Spleen (tissue), 11 donors: Measurements from ENCODE around the gene GLDN. TPM values are rescaled to one million over a fixed set of nuclear protein-coding genes. Genes with fewer than 3 reads are reported as not detected.

Experiments used
- DNase-seq: peaks from one replicate; pipeline ENCODE4 v3.0.0-alpha.2; 2020
- H3K27ac ChIP-seq, 8 donors: fragments of 200-600 bp; sonication (generic) in 7 of 8; 1 replicate in 4 of 8; 2 replicates in 4 of 8; pipeline versions ENCODE4 v1.5.0 to v1.8.0; 2016 to 2021; ENCODE audit warnings: inconsistent platforms in 4 of 8, mild to moderate bottlenecking in 4 of 8, moderate library complexity in 1 of 8
- H3K27me3 ChIP-seq, 7 donors: fragments of 200-600 bp; sonication (generic) in 6 of 7; replicated peaks in 1 of 7; 1 replicate in 4 of 7; 2 replicates in 3 of 7; pipeline versions ENCODE4 v1.5.0 to v1.8.0; 2016 to 2021; ENCODE audit warnings: inconsistent platforms in 3 of 7, mild to moderate bottlenecking in 1 of 7
- H3K36me3 ChIP-seq, 6 donors: fragments of 200-600 bp; sonication (generic) in 5 of 6; 1 replicate in 4 of 6; 2 replicates in 2 of 6; pipeline versions ENCODE4 v1.5.0 to v1.8.0; 2016 to 2021; ENCODE audit warnings: inconsistent platforms in 2 of 6
- H3K4me1 ChIP-seq, 6 donors: fragments of 200-600 bp; sonication (generic) in 5 of 6; 1 replicate in 3 of 6; 2 replicates in 3 of 6; pipeline versions ENCODE4 v1.5.0 to v1.8.0; 2016 to 2021; ENCODE audit warnings: inconsistent platforms in 3 of 6
- H3K4me3 ChIP-seq, 8 donors: fragments of 200-600 bp; sonication (generic) in 7 of 8; 1 replicate in 4 of 8; 2 replicates in 4 of 8; pipeline versions ENCODE4 v1.5.0 to v1.8.0; 2016 to 2021; ENCODE audit warnings: inconsistent platforms in 4 of 8, mild to moderate bottlenecking in 4 of 8, moderate library complexity in 2 of 8
- H3K9me3 ChIP-seq, 8 donors: fragments of 200-600 bp; sonication (generic) in 7 of 8; 1 replicate in 4 of 8; 2 replicates in 4 of 8; pipeline versions ENCODE4 v1.5.0 to v1.8.0; 2016 to 2021; ENCODE audit warnings: inconsistent platforms in 4 of 8
- CTCF ChIP-seq, 11 experiments: fragments of 200-600 bp in 7 of 11; fragments of 450-650 bp in 4 of 11; sonication (generic) in 4 of 11; IDR thresholded peaks in 8 of 11; conservative IDR thresholded peaks in 3 of 11; 1 replicate in 7 of 11; 2 replicates in 4 of 11; pipeline versions ENCODE4 v1.4.0 to v1.8.0; 2016 to 2021; ENCODE audit warnings: antibody characterized with exemption in 11 of 11, inconsistent platforms in 4 of 11, mild to moderate bottlenecking in 1 of 11
- POLR2A ChIP-seq, 3 donors: fragments of 450-650 bp; IDR thresholded peaks; one replicate each; pipeline ENCODE4 v1.5.1; 2017; ENCODE audit warnings: antibody characterized with exemption in 3 of 3, mild to moderate bottlenecking in 1 of 3
- POLR2AphosphoS5 ChIP-seq, 3 donors: sonication (generic); formaldehyde crosslinking; IDR thresholded peaks; one replicate each; pipeline ENCODE4 v1.5.1; 2017; ENCODE audit warnings: antibody characterized with exemption in 3 of 3
- WGBS, 5 donors: extraction: QIAGEN DNeasy Blood & Tissue Kit in 3 of 5; methylation state at CpG; one replicate each; pipeline versions ENCODE4 v1.1.5 to v1.1.7; 2013 to 2018; 5-methylcytosine and 5-hydroxymethylcytosine counted together
- intact Hi-C: fragments of 100-400 bp; cut with DNase I; formaldehyde crosslinking; loops from one replicate; pipeline ENCODE4 v1.15.0; 2023; ENCODE audit warnings: low total_unique reads
- polyA plus RNA-seq, 3 donors: library from polyadenylated mRNA; stranded (reverse); fragments of 200-250 nt; gene quantifications; one replicate each; pipeline ENCODE4 v1.2.1, GENCODE V29; 2013
- total RNA-seq, 7 donors: library from RNA; depleted of rRNA in 3 of 7; stranded (reverse); fragments of >200 nt in 3 of 7; fragmentation: NEBNext Ultra II Directional in 4 of 7; extraction: Animal tissue kit (Norgen Biotek cat#: 25700) in 4 of 7; gene quantifications; one replicate each; pipeline versions ENCODE4 v1.1.0 to v1.2.1, GENCODE V29; 2016 to 2021
- donor health status: healthy with polysubstance abuse.
- donor health status: DM: no; HTN: no; CAD: no; lungs with moderate emphysema.
- donor health status: DM: no; HTN: no; CAD: no.
- donor health status: Bipolar disorder and iron deficiency.
- donor health status: healthy.
- donor health status: DM: no; HTN: no; CAD: no.
- donor health status: DM: yes; HTN: yes; CAD: no.

GLDN gene
- total and polyA plus RNA-seq, 10 donors = 0.94 to 18.2 (median 3.5) TPM

- Histone ChIP-seq H3K27ac (peak overlapping the region in 3 of 8 donors; percentile 52 to 76 (median 58)), H3K4me1 (peaks cover 0 to 20% (median 12%) of the 10 kb centered on the region in 6 donors), H3K4me3 (peak overlapping the region in 6 of 8 donors; percentile 2 to 62 (median 35)), H3K36me3 (no peaks in the 10 kb centered on the region), H3K27me3 (peaks cover 0 to 52% (median 27%) of the 10 kb centered on the region in 7 donors), H3K9me3 (no peaks in the 10 kb centered on the region)
- DNase-seq = no peak
- no peak for TF ChIP-seq POLR2A (IDR thresholded peaks at IDR 0.05)
- no peak for TF ChIP-seq CTCF (IDR thresholded peaks at IDR 0.05 in 8 of 11, conservative IDR thresholded peaks at IDR 0.05 in 3 of 11)
- no peak for TF ChIP-seq POLR2AphosphoS5 (IDR thresholded peaks at IDR 0.05)
- intact Hi-C loops = no loop called here
- 57 to 68% (median 60%) methylated on average over 16 of the region's 16 CpGs for WGBS, 5 donors
These were observed 958 bp downstream of the GLDN start for GRCh38 chr15:51342227-51342999.

GRCh38 chr15:51343466-51343865 is 2.0 kb downstream of the GLDN start:
- Histone ChIP-seq H3K4me1 (peaks cover 0 to 22% (median 12%) of the 10 kb centered on the region in 6 donors), H3K27me3 (peaks cover 0 to 41% (median 27%) of the 10 kb centered on the region in 7 donors), H3K36me3 (no peaks in the 10 kb centered on the region), H3K9me3 (no peaks in the 10 kb centered on the region), H3K4me3 (no peak overlapping the region), H3K27ac (no peak overlapping the region)
- intact Hi-C loops = no loop called here
- DNase-seq = no peak
- 93 to 99% (median 93%) methylated on average over 4 of the region's 4 CpGs for WGBS, 5 donors
- TF ChIP-seq POLR2AphosphoS5 (IDR thresholded peaks at IDR 0.05) = no peak
- no peak for TF ChIP-seq CTCF (IDR thresholded peaks at IDR 0.05 in 8 of 11, conservative IDR thresholded peaks at IDR 0.05 in 3 of 11)
- TF ChIP-seq POLR2A (IDR thresholded peaks at IDR 0.05) = no peak

GRCh38 chr15:51346136-51346535 is 4.7 kb downstream of the GLDN start:
- H3K27ac ChIP-seq = no peak overlapping the region
- peaks cover 0 to 27% (median 14%) of the 10 kb centered on the region in 7 donors for H3K27me3 ChIP-seq
- WGBS, 5 donors = 61 to 88% (median 78%) methylated on average over 3 of the region's 3 CpGs
- no peak overlapping the region for H3K4me3 ChIP-seq
- no peaks in the 10 kb centered on the region for H3K9me3 ChIP-seq
- H3K4me1 ChIP-seq = peaks cover 0 to 28% (median 11%) of the 10 kb centered on the region in 6 donors
- no peak for DNase-seq
- no peaks in the 10 kb centered on the region for H3K36me3 ChIP-seq
- intact Hi-C loops = no loop called here
- TF ChIP-seq POLR2AphosphoS5 (IDR thresholded peaks at IDR 0.05) (no peak), POLR2A (IDR thresholded peaks at IDR 0.05) (no peak), CTCF (IDR thresholded peaks at IDR 0.05 in 8 of 11, conservative IDR thresholded peaks at IDR 0.05 in 3 of 11) (no peak)

GRCh38 chr15:51348688-51349087 is 7.2 kb downstream of the GLDN start:
- no peak for TF ChIP-seq CTCF (IDR thresholded peaks at IDR 0.05 in 8 of 11, conservative IDR thresholded peaks at IDR 0.05 in 3 of 11)
- no peak for TF ChIP-seq POLR2A (IDR thresholded peaks at IDR 0.05)
- no peak for TF ChIP-seq POLR2AphosphoS5 (IDR thresholded peaks at IDR 0.05)
- peaks cover 0 to 14% (median 0%) of the 10 kb centered on the region in 7 donors for H3K27me3 ChIP-seq
- intact Hi-C loops = no loop called here
- WGBS, 5 donors = 45 to 58% (median 51%) methylated on average over 5 of the region's 5 CpGs
- no peaks in the 10 kb centered on the region for H3K36me3 ChIP-seq
- no peak overlapping the region for H3K4me3 ChIP-seq
- H3K9me3 ChIP-seq = no peaks in the 10 kb centered on the region
- H3K4me1 ChIP-seq = peaks cover 0 to 12% (median 5%) of the 10 kb centered on the region in 6 donors
- DNase-seq = no peak
- peak overlapping the region in 1 of 8 donors; percentile 33 for H3K27ac ChIP-seq
